GM19099 (cell line): ENCODE measurements around the gene STK33.

Experiments
- POLR2A ChIP-seq: IDR thresholded peaks from 3 replicates; pipeline ENCODE4 v1.6.1; 2011; ENCODE audit warnings: low read depth; ENCODE audit not compliant: insufficient read length; ENCODE audit errors: extremely low read depth

STK33 gene

DNA sequence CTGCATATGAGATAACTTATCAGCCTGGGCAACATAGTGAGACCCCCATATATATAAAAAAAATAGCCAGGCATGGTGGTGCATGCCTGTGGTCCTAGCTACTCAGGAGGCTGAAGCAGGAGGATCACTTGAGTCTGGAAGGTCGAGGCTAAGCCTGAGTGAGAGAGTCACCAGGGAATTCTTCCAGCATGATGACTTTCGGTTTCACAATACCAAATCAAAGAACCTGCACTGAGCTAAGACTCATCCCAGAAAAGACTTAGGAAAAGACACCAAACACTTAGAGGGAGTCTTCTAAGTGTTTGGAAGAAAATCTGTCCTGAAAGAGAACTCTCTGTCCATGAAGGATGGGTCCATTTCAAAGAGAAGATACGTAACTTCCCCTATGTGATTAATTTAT lies 12.7 kb downstream of the STK33 start:
- no peak for TF ChIP-seq POLR2A

DNA sequence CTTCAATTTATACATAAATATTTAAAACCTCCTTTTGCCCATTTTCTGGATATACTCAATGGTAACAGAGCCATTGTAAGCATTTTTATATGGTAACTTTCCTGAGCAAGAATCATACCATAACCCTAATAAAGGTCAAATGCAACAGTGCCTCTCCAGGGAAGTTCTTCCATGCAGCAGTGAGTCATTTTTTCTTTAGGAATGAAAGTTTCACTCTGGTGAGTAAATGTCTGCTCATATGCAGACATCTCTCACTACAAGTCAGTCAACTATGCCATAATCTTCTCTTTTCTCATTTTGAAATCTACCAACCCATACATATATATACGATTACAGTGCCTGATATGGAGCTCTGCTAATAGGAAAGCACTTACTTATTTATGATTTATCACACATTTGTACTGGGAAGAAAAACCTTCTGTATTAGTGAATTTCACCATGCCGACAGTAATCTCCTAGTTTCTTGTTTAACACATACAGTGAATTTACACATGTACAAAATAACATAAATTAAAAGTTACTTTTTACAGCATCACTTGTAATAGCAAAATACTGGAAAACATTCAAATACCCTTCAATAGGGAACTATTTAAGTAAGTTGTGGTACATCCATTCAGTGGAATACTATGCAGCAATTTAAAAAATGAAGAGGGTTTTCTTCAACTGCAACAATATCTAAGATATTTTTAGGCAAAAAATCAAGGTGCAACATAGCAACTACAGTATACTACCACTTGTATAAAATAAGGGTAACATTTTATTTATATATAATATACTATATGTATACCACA lies 16.0 kb downstream of the STK33 start:
- no peak for TF ChIP-seq POLR2A

GRCh38 chr11:8574798-8575197 lies 19.2 kb downstream of the STK33 start:
- TF ChIP-seq POLR2A = no peak

DNA sequence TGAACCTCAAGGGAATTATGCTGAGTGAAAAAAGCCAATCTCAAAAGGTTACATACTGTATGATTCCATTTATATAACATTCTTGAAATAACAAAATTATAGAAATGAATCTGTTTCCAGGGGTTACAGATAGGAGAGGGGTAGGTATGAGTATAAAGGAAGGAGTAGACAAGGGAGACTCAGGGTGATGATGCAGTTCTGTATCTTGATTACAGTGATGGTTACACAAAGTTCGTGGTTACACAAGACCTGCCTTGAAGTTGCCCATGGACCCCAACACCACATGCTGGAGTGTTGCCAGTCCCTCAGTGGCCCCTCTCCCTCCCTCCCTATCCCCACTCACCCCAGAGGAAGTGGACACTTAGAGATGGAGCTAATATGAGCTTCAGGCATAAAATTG lies 20.3 kb downstream of the STK33 start:
- no peak for TF ChIP-seq POLR2A

DNA sequence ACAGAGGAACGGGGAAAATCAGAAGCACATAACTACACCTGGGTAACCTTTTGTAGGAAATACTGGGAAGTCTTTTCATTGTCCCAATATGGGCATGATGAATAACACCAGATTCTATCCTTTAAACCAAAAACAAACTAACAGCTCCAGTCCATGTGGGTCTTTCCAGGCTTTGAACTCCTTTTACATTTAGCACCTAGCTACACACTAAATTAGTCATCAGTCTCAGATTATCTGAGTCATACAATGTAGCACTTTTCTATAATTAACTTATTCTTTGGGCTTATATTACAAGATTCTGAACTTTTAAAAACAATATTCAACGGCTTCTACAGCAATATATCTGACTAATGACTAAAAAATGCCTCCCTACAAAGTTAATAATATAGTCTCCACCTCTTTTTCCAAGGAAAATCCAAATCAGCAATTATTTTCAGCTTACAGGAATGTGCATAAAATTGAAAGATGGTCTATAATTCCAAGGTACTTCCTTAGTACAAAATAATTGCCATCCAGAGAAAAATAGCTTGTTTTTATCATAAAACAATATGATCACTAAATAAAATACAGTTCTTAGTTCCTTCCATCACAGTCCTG lies 26.3 kb downstream of the STK33 start:
- no peak for TF ChIP-seq POLR2A

GRCh38 chr11:8566613-8567210 lies 27.3 kb downstream of the STK33 start:
- no peak for TF ChIP-seq POLR2A

DNA sequence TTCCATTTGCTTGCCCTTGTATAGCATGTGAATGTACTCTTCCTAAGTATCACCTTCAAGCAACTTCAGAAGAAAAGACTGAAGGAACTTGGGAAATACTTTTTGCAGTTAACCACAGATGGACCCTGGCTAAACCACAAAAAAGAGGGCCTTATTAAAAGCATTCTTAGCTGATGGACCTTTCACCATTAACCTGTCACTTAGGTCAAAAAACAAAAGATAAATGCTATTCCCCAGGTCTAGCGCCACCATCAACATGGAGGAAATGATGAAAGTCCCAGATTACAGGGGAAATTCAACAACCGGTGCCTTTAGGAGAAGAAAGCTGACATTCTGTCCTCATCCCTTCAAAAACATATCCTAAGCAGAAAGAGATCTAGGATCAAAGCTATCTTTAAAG lies 29.5 kb downstream of the STK33 start:
- no peak for TF ChIP-seq POLR2A

GRCh38 chr11:8561461-8561860 lies 32.6 kb downstream of the STK33 start:
- TF ChIP-seq POLR2A = no peak

DNA sequence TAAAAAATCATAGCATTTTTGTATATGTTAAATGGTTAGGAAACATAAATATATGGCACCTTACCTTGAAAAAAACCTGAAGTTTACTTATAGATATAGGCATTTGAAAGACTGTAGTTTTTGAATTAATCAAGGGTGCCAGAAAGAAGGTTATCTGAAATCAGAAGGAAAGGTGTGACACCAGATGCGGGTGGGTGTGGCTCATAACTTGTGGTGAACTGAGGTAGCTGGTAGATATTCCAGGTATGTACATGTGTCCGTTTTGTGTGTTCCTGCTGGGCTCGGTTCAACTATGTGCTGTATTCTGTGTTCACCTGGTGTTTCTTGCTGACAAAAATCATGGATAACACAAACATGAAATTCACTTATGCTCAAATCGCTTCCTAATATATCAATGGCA lies 35.6 kb downstream of the STK33 start:
- no peak for TF ChIP-seq POLR2A

GRCh38 chr11:8545698-8546366 lies 48.2 kb downstream of the STK33 start:
- TF ChIP-seq POLR2A = no peak

DNA sequence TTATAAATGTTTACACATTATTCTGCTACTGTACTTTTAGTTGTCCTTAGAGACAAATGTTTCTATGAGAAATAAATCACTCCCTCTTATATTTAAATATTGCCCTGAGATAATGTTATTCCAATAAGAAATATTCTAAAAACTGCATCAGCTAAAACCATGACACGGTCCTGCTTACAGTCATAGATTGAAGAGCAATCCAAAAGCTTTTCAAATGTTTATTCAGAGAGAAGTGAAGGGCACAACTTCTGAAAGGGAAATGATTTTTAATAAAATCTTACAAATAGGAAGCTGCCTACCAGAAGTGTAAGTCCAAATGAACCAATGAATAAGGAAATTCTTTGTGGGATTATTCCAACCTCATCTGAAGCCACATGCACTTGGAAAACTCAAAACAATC lies 49.2 kb downstream of the STK33 start:
- no peak for TF ChIP-seq POLR2A

GRCh38 chr11:8543278-8543677 lies 50.8 kb downstream of the STK33 start:
- no peak for TF ChIP-seq POLR2A

GRCh38 chr11:8541448-8541847 lies 52.6 kb downstream of the STK33 start:
- no peak for TF ChIP-seq POLR2A

GRCh38 chr11:8533332-8533731 lies 60.7 kb downstream of the STK33 start:
- TF ChIP-seq POLR2A = no peak

DNA sequence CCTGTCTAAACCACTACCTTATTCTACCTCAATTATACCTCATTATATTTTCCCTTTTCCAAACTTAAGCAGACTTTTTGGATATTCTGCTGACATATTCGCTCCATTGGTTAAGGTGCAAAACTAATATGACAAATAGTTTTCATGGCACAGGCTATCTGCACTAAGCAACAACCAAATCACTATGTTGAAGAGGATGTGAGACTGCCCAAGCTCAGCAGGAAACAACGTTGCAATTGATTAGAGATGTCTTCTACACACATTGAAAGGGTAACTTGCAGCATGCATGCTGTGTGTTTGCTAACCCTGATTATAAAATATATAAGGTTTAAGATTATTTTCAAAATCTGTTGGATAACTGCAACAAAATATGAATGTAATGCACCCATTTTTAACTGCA lies 61.6 kb downstream of the STK33 start:
- TF ChIP-seq POLR2A = no peak

GRCh38 chr11:8531982-8532381 lies 62.0 kb downstream of the STK33 start:
- no peak for TF ChIP-seq POLR2A
